Hepatic stellate cell (primary cell): ENCODE results near the gene LRRC4C.
"Not testable (repeated sequence)": the region's sequence is repeated elsewhere in the genome, so short reads cannot be mapped to it uniquely, and the experiment has no call there.

Experiments
- DNase-seq: peaks from one replicate; pipeline ENCODE4 v3.0.0; 2011; ENCODE audit warnings: low spot score

LRRC4C gene

GRCh38 chr11:40867991-40868632 lies 591.3 kb downstream of the LRRC4C start:
- DNase-seq, result no peak

GRCh38 chr11:40857754-40858153 lies 601.7 kb downstream of the LRRC4C start:
- DNase-seq, result not testable (repeated sequence)

GRCh38 chr11:40842750-40843339 lies 616.6 kb downstream of the LRRC4C start:
- DNase-seq, result no peak

GRCh38 chr11:40841231-40841630 lies 618.2 kb downstream of the LRRC4C start:
- DNase-seq, result no peak

- DNase-seq, result no peak
Observed at GRCh38 chr11:40838181-40838683, 621.2 kb downstream of the LRRC4C start.

GRCh38 chr11:40827116-40827515 lies 632.3 kb downstream of the LRRC4C start:
- DNase-seq, result no peak

- no peak for DNase-seq
Observed at GRCh38 chr11:40826601-40827000, 632.9 kb downstream of the LRRC4C start.

- DNase-seq, result no peak
Observed at GRCh38 chr11:40825201-40825834, 634.1 kb downstream of the LRRC4C start.

- DNase-seq, result no peak
Observed at GRCh38 chr11:40819230-40819629, 640.2 kb downstream of the LRRC4C start.

GRCh38 chr11:40816976-40817375 lies 642.5 kb downstream of the LRRC4C start:
- DNase-seq, result no peak

- no peak for DNase-seq
Observed at GRCh38 chr11:40797981-40798380, 661.5 kb downstream of the LRRC4C start.

GRCh38 chr11:40787224-40787623 lies 672.2 kb downstream of the LRRC4C start:
- DNase-seq, result no peak

- no peak for DNase-seq
Observed at GRCh38 chr11:40763046-40763445, 696.4 kb downstream of the LRRC4C start.

- no peak for DNase-seq
Observed at GRCh38 chr11:40759341-40759740, 700.1 kb downstream of the LRRC4C start.

- no peak for DNase-seq
Observed at GRCh38 chr11:40754297-40754696, 705.2 kb downstream of the LRRC4C start.

GRCh38 chr11:40746282-40746681 lies 713.2 kb downstream of the LRRC4C start:
- DNase-seq, result no peak

GRCh38 chr11:40732132-40732531 lies 727.3 kb downstream of the LRRC4C start:
- no peak for DNase-seq

GRCh38 chr11:40722179-40722795 lies 737.2 kb downstream of the LRRC4C start:
- DNase-seq, result no peak

- no peak for DNase-seq
Observed at GRCh38 chr11:40716344-40717130, 742.9 kb downstream of the LRRC4C start.

- DNase-seq, result no peak
Observed at GRCh38 chr11:40713083-40713482, 746.4 kb downstream of the LRRC4C start.

- no peak for DNase-seq
Observed at GRCh38 chr11:40701027-40701426, 758.4 kb downstream of the LRRC4C start.

GRCh38 chr11:40689823-40690222 lies 769.6 kb downstream of the LRRC4C start:
- no peak for DNase-seq
